Aorta (tissue), 5 donors: ENCODE measurements around the gene MTCH1. TPM values are rescaled to one million over a fixed set of nuclear protein-coding genes. Genes with fewer than 3 reads are reported as not detected.

ENCODE experiments used
- ATAC-seq: fragments of 200-7000 bp; cut with Tn5 transposase; one replicate; pipeline ENCODE4 v1.9.1; 2022; ENCODE audit warnings: moderate library complexity; ENCODE audit not compliant: low FRiP score
- DNase-seq, 2 donors: peaks; one replicate each; pipeline ENCODE4 v3.0.0-alpha.2; 2020
- H3K27ac ChIP-seq, 2 donors: one replicate each; pipeline ENCODE4 v1.5.1; 2013; ENCODE audit warnings: low read length in 2 of 2, mild to moderate bottlenecking in 2 of 2, moderate library complexity in 2 of 2, control low read depth in 1 of 2, inconsistent platforms in 1 of 2, low read depth in 1 of 2
- H3K27me3 ChIP-seq, 2 donors: one replicate each; pipeline ENCODE4 v1.6.1; 2013; ENCODE audit warnings: control low read depth in 1 of 2, low read length in 1 of 2, mild to moderate bottlenecking in 1 of 2, moderate library complexity in 1 of 2; ENCODE audit not compliant: insufficient read depth in 2 of 2, control insufficient read depth in 1 of 2
- H3K36me3 ChIP-seq, 2 donors: one replicate each; pipeline ENCODE4 v1.6.1; 2013; ENCODE audit warnings: control low read depth in 1 of 2, low read length in 1 of 2, mild to moderate bottlenecking in 1 of 2; ENCODE audit not compliant: insufficient read depth in 2 of 2, control insufficient read depth in 1 of 2
- H3K4me1 ChIP-seq, 2 donors: one replicate each; pipeline ENCODE4 v1.6.1; 2013; ENCODE audit warnings: low read length in 2 of 2, control low read depth in 1 of 2, mild to moderate bottlenecking in 1 of 2, moderate library complexity in 1 of 2; ENCODE audit not compliant: insufficient read depth in 2 of 2, control insufficient read depth in 1 of 2
- H3K4me3 ChIP-seq, 2 donors: one replicate each; pipeline ENCODE4 v1.5.1; 2013; ENCODE audit warnings: low read length in 2 of 2, control low read depth in 1 of 2, mild to moderate bottlenecking in 1 of 2
- H3K9me3 ChIP-seq: one replicate; pipeline ENCODE4 v1.6.1; 2013; ENCODE audit warnings: mild to moderate bottlenecking, low read length; ENCODE audit not compliant: control insufficient read depth
- WGBS, 2 donors: extraction: QIAGEN DNeasy Blood & Tissue Kit; methylation state at CpG; one replicate each; pipeline ENCODE4 v1.1.7; 2013; 5-methylcytosine and 5-hydroxymethylcytosine counted together
- intact Hi-C, 2 donors: fragments of 100-400 bp; cut with DNase I; formaldehyde crosslinking; loops; one replicate each; pipeline versions ENCODE4 v1.14.2 to v1.15.0; 2022
- polyA plus RNA-seq, 2 donors: library from polyadenylated mRNA; stranded (reverse); fragments of 200-250 nt; gene quantifications; one replicate each; pipeline ENCODE4 v1.2.3, GENCODE V29; 2013
- total RNA-seq, 2 donors: library from RNA; stranded (reverse); fragmentation: NEBNext Ultra II Directional; extraction: Animal tissue kit (Norgen Biotek cat#: 25700); gene quantifications; one replicate each; pipeline ENCODE4 v1.2.1, GENCODE V29; 2021
- donor health status: healthy with polysubstance abuse.
- donor health status: Bipolar disorder and iron deficiency.
- donor health status: DM: no; HTN: no; CAD: no.
- donor health status: DM: no; HTN: no; CAD: no.
- donor health status: DM: yes; HTN: yes; CAD: no.

MTCH1 gene
- total and polyA plus RNA-seq, 4 donors, result 152 to 193 (median 175) TPM

DNA sequence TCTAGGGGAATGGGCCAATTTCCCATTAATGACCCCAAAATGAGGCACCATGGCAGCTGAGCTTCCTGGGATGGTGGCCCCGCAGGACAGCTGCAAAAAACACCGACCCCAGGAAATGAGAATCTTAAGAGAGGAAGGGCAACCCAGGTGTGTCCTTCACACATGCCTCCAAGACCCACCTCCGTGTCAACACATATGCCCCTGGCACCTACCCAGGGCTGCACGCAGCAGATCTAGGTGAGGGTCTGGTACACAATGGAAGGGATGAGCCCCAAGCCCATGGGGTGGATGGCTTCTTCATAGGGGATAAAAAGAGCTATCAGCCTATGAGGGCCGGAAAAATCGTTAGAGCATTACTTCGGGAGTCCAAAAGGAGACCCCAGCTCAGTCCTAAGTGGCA is 9.5 kb downstream of the MTCH1 start:
- H3K27ac ChIP-seq, result no peak overlapping the region
- no peaks in the 10 kb centered on the region for H3K4me1 ChIP-seq
- ATAC-seq (no peak), DNase-seq (peak in 1 of 2 donors; percentile 62)
- intact Hi-C loops, result loop anchor here in 1 of 2 donors (5.0 kb wide), 1 partner anchor 209 kb away; no protein-coding TSS in a partner anchor
- H3K27me3 ChIP-seq, result no peaks in the 10 kb centered on the region
- no peak overlapping the region for H3K4me3 ChIP-seq
- no peaks in the 10 kb centered on the region for H3K9me3 ChIP-seq
- peaks cover 11 to 14% of the 10 kb centered on the region in 2 donors for H3K36me3 ChIP-seq
- WGBS, 2 donors, result 88 to 91% methylated on average over 7 of the region's 7 CpGs

DNA sequence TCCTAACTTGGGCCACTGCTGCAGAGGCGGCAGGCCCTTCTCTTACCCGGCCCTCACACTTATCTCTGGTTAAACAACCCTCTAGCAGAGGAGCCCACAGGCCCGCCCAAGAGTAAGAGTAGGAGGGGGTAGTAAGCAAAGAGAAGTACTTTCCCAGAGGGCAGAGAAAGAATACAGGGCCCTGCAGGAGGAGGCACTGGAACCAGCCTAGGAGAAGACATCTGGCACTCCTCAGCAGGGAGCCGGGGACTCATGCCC is 10.1 kb downstream of the MTCH1 start:
- Histone ChIP-seq H3K36me3 (peaks cover 11 to 13% of the 10 kb centered on the region in 2 donors), H3K27me3 (no peaks in the 10 kb centered on the region), H3K9me3 (no peaks in the 10 kb centered on the region), H3K4me3 (no peak overlapping the region), H3K4me1 (no peaks in the 10 kb centered on the region), H3K27ac (no peak overlapping the region)
- 79 to 80% methylated on average over 4 of the region's 4 CpGs for WGBS, 2 donors
- no peak for ATAC-seq
- peak in 1 of 2 donors; percentile 33 for DNase-seq
- intact Hi-C loops, result loop anchor here in 1 of 2 donors (5.0 kb wide), 1 partner anchor 209 kb away; no protein-coding TSS in a partner anchor

DNA sequence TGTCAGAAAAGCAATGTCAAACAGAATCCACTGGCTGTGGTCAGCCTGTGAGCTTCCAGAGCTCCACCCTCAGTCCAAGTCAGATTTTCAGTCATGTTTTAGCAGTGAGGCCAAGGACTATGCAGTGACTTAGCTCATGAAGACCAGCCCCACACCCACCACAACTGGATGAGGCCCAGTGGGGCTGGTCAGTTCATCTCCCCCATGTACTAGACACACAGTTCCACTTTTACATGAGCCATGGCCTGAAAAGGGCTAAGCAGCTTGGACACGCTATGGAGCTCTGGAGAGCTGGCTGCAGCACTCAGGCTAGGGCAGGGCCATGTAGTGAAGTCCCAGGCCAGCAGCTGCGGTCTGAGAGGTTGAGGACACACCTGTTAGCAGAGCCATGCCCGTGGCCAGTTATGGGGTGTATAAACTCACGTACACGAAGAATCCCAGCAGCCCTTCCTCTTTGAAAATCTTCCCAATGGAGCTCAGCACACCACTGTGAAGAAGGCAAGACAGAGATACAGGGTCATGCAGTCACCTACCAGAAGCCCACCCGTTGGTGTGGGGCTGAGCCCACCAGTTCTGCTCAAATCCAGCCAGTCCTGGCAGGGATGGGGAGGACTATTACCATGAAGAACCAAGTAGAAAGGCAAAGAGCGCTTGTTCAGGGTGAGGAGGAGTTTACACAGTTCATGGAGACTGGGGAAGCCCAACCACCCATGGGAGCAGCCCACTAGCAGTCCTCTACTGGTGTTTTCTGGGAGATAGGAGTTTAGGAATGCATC is 10.6 kb downstream of the MTCH1 start:
- Histone ChIP-seq H3K4me3 (no peak overlapping the region), H3K36me3 (peaks cover 11 to 14% of the 10 kb centered on the region in 2 donors), H3K27me3 (no peaks in the 10 kb centered on the region), H3K9me3 (no peaks in the 10 kb centered on the region), H3K4me1 (no peaks in the 10 kb centered on the region), H3K27ac (no peak overlapping the region)
- ATAC-seq (peak; percentile 5), DNase-seq (peak; percentile 42 to 46)
- 90 to 93% methylated on average over 7 of the region's 7 CpGs for WGBS, 2 donors
- intact Hi-C loops, result loop anchor here in 1 of 2 donors (5.0 kb wide), 1 partner anchor 208 kb away; no protein-coding TSS in a partner anchor

DNA sequence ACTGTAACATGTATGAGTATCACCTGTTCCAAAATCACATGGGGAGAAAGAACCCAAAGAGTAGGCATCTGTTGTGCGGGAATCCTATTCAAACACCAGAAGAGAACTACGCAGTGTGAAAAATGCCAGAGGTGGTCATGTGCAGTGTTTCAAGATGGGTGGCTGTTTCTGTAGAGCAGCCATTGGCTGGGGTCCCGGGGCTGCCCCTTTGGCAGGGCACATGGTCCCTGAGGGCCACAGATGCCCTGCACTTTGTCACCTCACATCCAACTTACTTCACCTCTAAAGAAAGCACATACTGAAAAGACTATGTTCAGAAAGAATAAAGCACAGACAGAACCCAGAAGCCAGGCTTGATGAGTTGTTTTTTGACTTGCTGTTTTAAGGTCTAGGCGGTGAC is 12.3 kb downstream of the MTCH1 start:
- DNase-seq, result peak in 1 of 2 donors; percentile 33
- H3K4me3 ChIP-seq, result no peak overlapping the region
- peaks cover 15 to 21% of the 10 kb centered on the region in 2 donors for H3K36me3 ChIP-seq
- 67 to 77% methylated on average over 4 of the region's 4 CpGs for WGBS, 2 donors
- no peak overlapping the region for H3K27ac ChIP-seq
- intact Hi-C loops, result no loop called here
- no peaks in the 10 kb centered on the region for H3K27me3 ChIP-seq
- H3K9me3 ChIP-seq, result no peaks in the 10 kb centered on the region
- no peaks in the 10 kb centered on the region for H3K4me1 ChIP-seq
- ATAC-seq, result no peak

DNA sequence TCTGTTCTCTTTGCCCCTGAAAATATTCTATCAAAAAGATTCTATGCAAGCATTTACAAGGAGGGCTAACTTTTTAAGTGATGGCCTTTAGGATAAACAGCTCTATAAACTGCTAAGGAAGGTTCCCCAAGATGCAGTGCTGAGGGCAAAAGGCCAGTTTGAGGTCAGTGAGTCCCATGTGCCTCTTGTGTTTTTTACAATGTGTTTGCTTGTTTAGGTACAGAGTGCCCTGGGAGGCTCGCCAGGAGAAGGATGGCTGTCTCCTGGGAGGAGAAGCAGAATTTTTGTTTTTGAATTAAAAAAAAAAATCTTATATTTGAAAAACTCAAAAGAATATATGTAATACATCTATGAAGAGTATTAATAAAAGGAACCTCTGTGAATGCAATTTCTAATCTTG is 12.8 kb downstream of the MTCH1 start:
- Histone ChIP-seq H3K4me3 (no peak overlapping the region), H3K27ac (no peak overlapping the region), H3K36me3 (peaks cover 15 to 23% of the 10 kb centered on the region in 2 donors), H3K4me1 (no peaks in the 10 kb centered on the region), H3K9me3 (no peaks in the 10 kb centered on the region), H3K27me3 (no peaks in the 10 kb centered on the region)
- no peak for ATAC-seq
- intact Hi-C loops, result no loop called here
- DNase-seq, result no peak
- WGBS, 2 donors, result 81 to 88% methylated on average over 1 of the region's 1 CpG

DNA sequence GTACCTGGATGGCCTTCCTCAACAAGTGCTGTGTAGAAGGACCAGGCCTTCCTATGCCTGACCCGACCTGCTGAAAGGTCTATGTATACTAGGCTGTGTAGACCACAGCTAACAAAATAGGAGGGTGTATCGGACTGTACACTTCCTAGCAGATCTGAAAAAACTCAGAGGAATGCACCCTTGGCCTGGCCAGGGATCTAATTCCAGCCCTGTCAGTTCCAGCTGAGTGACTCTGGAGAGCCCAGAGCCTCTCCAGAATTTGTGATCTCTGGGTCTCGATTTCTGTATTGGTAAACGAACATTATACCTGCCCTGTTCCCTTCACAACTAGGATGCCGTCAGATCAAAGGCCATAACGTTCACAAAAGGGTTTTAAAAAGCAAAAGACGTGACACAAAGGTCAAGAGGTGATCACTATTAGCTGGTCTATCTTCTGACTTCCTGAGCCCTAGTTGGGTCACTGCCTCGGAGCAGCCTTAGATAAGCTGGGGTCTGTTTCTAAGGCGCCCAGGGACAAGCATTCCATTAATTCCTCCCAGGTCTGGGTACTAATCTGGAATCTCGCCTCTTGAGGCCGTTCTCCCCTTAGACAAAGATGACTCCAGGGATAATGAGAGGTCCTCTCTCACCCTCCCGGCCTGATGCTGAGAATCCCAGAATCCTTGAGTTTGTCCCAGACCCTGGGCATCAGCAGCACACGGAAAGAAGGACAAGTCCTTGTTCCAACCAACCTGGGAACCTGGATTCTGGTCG is 13.9 kb downstream of the MTCH1 start:
- no peak overlapping the region for H3K27ac ChIP-seq
- H3K9me3 ChIP-seq, result no peaks in the 10 kb centered on the region
- H3K4me1 ChIP-seq, result no peaks in the 10 kb centered on the region
- ATAC-seq (no peak), DNase-seq (no peak)
- H3K4me3 ChIP-seq, result no peak overlapping the region
- H3K27me3 ChIP-seq, result no peaks in the 10 kb centered on the region
- WGBS, 2 donors, result 68 to 72% methylated on average over 14 of the region's 14 CpGs
- intact Hi-C loops, result no loop called here
- peaks cover 15 to 27% of the 10 kb centered on the region in 2 donors for H3K36me3 ChIP-seq

DNA sequence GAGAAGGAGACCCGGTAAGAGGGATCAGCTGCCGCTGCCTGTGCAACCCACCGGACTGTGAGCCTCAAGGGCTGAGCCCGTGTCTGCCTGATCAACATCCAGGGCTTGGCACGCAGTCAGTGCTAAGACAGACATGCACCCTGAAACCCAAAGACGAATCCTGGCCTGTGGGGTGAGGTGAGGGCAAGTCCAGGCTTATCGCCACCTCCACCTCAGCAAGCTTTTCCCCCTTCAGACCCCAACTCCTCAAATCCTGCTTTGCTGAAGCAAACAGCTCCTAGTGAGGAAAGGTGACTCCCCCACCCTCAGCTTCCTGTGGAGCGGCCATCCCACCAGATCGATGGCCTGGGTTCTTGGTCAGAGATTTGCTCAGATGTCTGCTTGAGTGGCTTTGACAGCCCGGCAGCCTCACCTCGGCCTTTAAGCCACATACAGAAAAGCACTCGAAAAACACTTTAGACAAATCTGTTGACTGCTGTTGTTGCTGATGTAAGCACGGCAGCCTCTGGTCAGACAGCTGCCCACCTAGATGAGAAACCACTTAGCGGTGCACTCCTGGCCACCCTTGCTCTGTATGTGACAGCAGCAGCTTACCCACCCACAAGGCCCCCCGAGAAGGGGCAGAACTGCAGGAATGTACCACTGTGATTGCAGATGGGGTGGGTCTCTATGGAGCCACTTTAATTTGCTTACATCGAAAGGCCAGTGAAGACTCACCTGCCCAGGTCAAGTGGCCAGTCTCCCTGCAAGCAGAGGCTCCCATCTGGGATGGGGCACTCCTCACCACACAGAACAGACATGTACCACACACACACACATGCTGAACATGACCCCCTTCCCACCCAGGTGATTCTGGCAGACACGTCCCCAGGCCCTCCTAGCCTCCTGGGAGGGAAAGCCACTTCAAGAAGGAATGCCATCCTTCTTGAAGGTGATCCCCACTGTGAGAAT is 14.8 kb downstream of the MTCH1 start:
- intact Hi-C loops, result no loop called here
- ATAC-seq (no peak), DNase-seq (no peak)
- 86% methylated on average over 17 of the region's 17 CpGs for WGBS, 2 donors
- Histone ChIP-seq H3K9me3 (no peaks in the 10 kb centered on the region), H3K36me3 (peaks cover 9 to 22% of the 10 kb centered on the region in 2 donors), H3K27me3 (no peaks in the 10 kb centered on the region), H3K27ac (no peak overlapping the region), H3K4me3 (no peak overlapping the region), H3K4me1 (no peaks in the 10 kb centered on the region)
